Measurements from ENCODE around the gene GTF2IRD1. TPM values are rescaled to one million over a fixed set of nuclear protein-coding genes. Genes with fewer than 3 reads are reported as not detected.

Gene GTF2IRD1
- polyA plus RNA-seq, 1 of the 3 experiments (the other 2 are of a cell fraction) = 26.4 TPM

GRCh38 chr7:74501298-74501697, 47.6 kb downstream of the GTF2IRD1 start (continued):
- TF ChIP-seq FOXJ3 (CRISPR knock-in tag; IDR thresholded peaks at IDR 0.05) (no peak), RCOR1 (IDR thresholded peaks at IDR 0.05; ENCODE audit: low read length) (no peak), EZH2phosphoT487 (IDR thresholded peaks at IDR 0.05; ENCODE audit: borderline replicate concordance, low read depth) (no peak), TEAD4 (IDR thresholded peaks at IDR 0.05; ENCODE audit: borderline replicate concordance, insufficient read depth) (no peak), SIN3A (IDR thresholded peaks at IDR 0.05; ENCODE audit: borderline replicate concordance, low read depth, low read length) (no peak), RFX5 (IDR thresholded peaks at IDR 0.05; ENCODE audit: low read length) (no peak)

DNA sequence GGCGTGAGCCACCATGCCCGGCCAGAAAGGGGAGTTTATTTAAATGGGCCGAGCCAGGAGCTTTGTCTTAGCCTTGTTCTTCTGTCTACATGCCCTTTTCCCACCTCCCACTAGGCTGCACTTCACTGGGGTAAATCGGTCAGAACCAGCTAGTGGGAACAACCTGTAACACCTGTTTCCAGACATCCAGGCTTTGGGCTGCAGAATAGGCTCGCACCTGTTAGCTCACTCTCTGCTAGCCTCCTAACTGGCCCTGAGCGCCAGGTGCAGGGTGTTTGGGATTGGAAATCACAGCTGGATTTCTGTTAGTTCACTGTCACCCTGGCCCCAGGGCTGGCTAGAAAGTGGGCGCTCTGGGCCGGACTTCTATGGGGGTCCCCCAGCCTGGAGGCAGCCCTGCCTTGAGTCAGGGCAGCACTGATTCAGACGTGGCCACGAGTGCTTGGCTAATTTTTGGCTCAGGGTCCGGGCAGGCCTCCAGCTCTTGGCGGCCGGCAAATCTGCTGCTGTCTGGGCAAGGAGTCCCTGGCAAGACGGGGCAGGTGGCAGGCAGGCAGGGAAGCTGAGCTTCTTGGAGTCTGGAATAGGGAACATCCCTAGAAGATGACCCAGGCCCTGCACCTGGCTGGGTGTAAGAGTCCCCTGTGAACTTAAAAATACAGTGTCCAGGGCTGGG, 48.6 kb downstream of the GTF2IRD1 start:
- Histone ChIP-seq H4K20me1 (ENCODE audit: insufficient read depth) (0 out of 2 replicates have a peak, but pooled peaks cover 35% of the 10 kb centered on the region), H3K9ac (no peak overlapping the region), H3K9me2 (no peaks in the 10 kb centered on the region), H3K27me3 (ENCODE audit: insufficient read depth) (no peaks in the 10 kb centered on the region), H3K36me3 (replicated peaks in 1 of 2; ENCODE audit: control insufficient read depth in 1 of 2, insufficient read depth in 2 of 2, low read length in 1 of 2) (no peaks in the 10 kb centered on the region), H3K4me3 (ENCODE audit: low read depth in 2 of 2, low read length in 1 of 2) (no peak overlapping the region), H3K27ac (ENCODE audit: low read depth in 2 of 2, low read length in 1 of 2) (peak overlapping the region in 1 of 2 experiments; percentile 31; a peak in 1 of 4 replicates), H3K9me3 (no peaks in the 10 kb centered on the region), H3K4me1 (ENCODE audit: control insufficient read depth in 1 of 2, insufficient read depth in 2 of 2, low read depth in 1 of 2, low read length in 1 of 2) (peaks cover 0 to 33% of the 10 kb centered on the region in 2 experiments; a peak in 1 of 4 replicates), H3K79me2 (ENCODE audit: insufficient read depth) (peaks cover 40% of the 10 kb centered on the region), H2AFZ (ENCODE audit: low read depth) (no peak overlapping the region), H3F3A (replicated peaks; ENCODE audit: insufficient read depth) (peaks cover 8% of the 10 kb centered on the region), H3K4me2 (no peak overlapping the region)
- no peak for DNase-seq
- POLR2A ChIA-PET = no interaction called here
- TF ChIP-seq RAD21 (IDR thresholded peaks at IDR 0.05; ENCODE audit: low read length) (no peak), NRF1 (IDR thresholded peaks at IDR 0.05; ENCODE audit: low read depth, low read length) (no peak), PBX3 (IDR thresholded peaks at IDR 0.05) (no peak), USF2 (IDR thresholded peaks at IDR 0.05; ENCODE audit: borderline replicate concordance, low read depth, low read length) (no peak), MAX (IDR thresholded peaks at IDR 0.05; ENCODE audit: low read depth) (no peak), RFX5 (IDR thresholded peaks at IDR 0.05; ENCODE audit: low read length) (no peak), RXRA (IDR thresholded peaks at IDR 0.05; ENCODE audit: borderline replicate concordance, low read depth) (no peak), TCF12 (IDR thresholded peaks at IDR 0.05) (no peak), MEF2A (IDR thresholded peaks at IDR 0.05; ENCODE audit: borderline replicate concordance, low read depth) (no peak), TAF1 (IDR thresholded peaks at IDR 0.05; ENCODE audit: borderline replicate concordance, low read depth, low read length) (no peak), YY1 (IDR thresholded peaks at IDR 0.05; ENCODE audit: low read depth) (no peak), MXI1 (IDR thresholded peaks at IDR 0.05; ENCODE audit: low read depth, low read length) (no peak), NFIC (IDR thresholded peaks at IDR 0.05; ENCODE audit: borderline replicate concordance) (no peak), EP300 (IDR thresholded peaks at IDR 0.05; ENCODE audit: borderline replicate concordance in 1 of 2, low read depth in 1 of 2, low read length in 1 of 2) (no peak), SIN3A (IDR thresholded peaks at IDR 0.05; ENCODE audit: borderline replicate concordance, low read depth, low read length) (no peak)
- TF ChIP-seq, protein P1, sequence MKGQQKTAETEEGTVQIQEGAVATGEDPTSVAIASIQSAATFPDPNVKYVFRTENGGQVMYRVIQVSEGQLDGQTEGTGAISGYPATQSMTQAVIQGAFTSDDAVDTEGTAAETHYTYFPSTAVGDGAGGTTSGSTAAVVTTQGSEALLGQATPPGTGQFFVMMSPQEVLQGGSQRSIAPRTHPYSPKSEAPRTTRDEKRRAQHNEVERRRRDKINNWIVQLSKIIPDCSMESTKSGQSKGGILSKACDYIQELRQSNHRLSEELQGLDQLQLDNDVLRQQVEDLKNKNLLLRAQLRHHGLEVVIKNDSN (IDR thresholded peaks at IDR 0.05; ENCODE audit: borderline replicate concordance, low read depth) = no peak
- CTCF ChIA-PET = interaction anchor here (0.6 to 3.1 kb wide), 3 partner anchors 26 to 101 kb away, joined by 3 to 13 read pairs (median 4); no protein-coding TSS in a partner anchor
- WGBS (ENCODE audit: low lambda C conversion rate) = 93% methylated on average over 14 of the region's 14 CpGs
